A673 (cell line): ENCODE results near the gene GBX1. TPM values are rescaled to one million over a fixed set of nuclear protein-coding genes. Genes with fewer than 3 reads are reported as not detected.

Experiments used
- BruUV-seq: library from RNA; stranded (reverse); fragments of 400-500 nt; replicated peaks from 2 replicates; lab custom pipeline; 2021; lab: Mats Ljungman, UMichigan
- CTCF ChIA-PET: fragments of 300-600 bp; sonication (Branson Sonifier 250); formaldehyde crosslinking; loops from one replicate; lab custom pipeline; 2022; ENCODE audit warnings: antibody characterized with exemption; lab: Charles Lee
- POLR2A ChIA-PET: fragments of 300-600 bp; sonication (Branson Sonifier 250); formaldehyde crosslinking; loops from one replicate; lab custom pipeline; 2022; ENCODE audit warnings: antibody characterized with exemption; ENCODE audit not compliant: low non-redundant PET; lab: Charles Lee
- DNase-seq: peaks from one replicate; pipeline ENCODE4 v3.0.0-alpha.2; 2015; ENCODE audit warnings: low spot score
- H3K27ac ChIP-seq: fragments of 200-600 bp; sonication (generic); 2 replicates; pipeline ENCODE4 v1.5.1; 2016; ENCODE audit warnings: mixed run types, low read depth, mild to moderate bottlenecking, mixed read lengths, antibody characterized with exemption, low read length; ENCODE audit not compliant: poor library complexity, severe bottlenecking
- H3K27me3 ChIP-seq: fragments of 200-600 bp; sonication (generic); replicated peaks from 2 replicates; pipeline ENCODE4 v1.6.1; 2017; ENCODE audit warnings: mixed run types, low read depth, mild to moderate bottlenecking, mixed read lengths, antibody characterized with exemption, low read length; ENCODE audit not compliant: insufficient read depth, poor library complexity
- H3K36me3 ChIP-seq: fragments of 200-600 bp; sonication (generic); 2 replicates; pipeline ENCODE4 v1.6.1; 2016; ENCODE audit warnings: mixed run types, mild to moderate bottlenecking, mixed read lengths, antibody characterized with exemption, low read length; ENCODE audit not compliant: insufficient read depth, poor library complexity, severe bottlenecking
- H3K4me1 ChIP-seq: fragments of 200-600 bp; sonication (generic); 2 replicates; pipeline ENCODE4 v1.6.1; 2017; ENCODE audit warnings: mixed run types, mild to moderate bottlenecking, mixed read lengths, antibody characterized with exemption, low read length; ENCODE audit not compliant: insufficient read depth, poor library complexity, severe bottlenecking
- H3K4me3 ChIP-seq: fragments of 200-600 bp; sonication (generic); 2 replicates; pipeline ENCODE4 v1.5.1; 2016; ENCODE audit warnings: low read depth, mixed run types, mild to moderate bottlenecking, mixed read lengths, low read length; ENCODE audit not compliant: poor library complexity, severe bottlenecking
- H3K9me3 ChIP-seq: fragments of 200-600 bp; sonication (generic); 2 replicates; pipeline ENCODE4 v1.6.1; 2016; ENCODE audit warnings: mixed run types, low read depth, mild to moderate bottlenecking, mixed read lengths, antibody characterized with exemption, low read length; ENCODE audit not compliant: poor library complexity, severe bottlenecking
- EZH2 ChIP-seq: fragments of 200-600 bp; sonication (generic); IDR thresholded peaks from 2 replicates; pipeline ENCODE4 v1.6.1; 2017; ENCODE audit warnings: borderline replicate concordance, low read depth, mild to moderate bottlenecking, mixed read lengths, antibody characterized with exemption, low read length; ENCODE audit not compliant: poor library complexity, severe bottlenecking
- intact Hi-C: fragments of 100-400 bp; cut with micrococcal nuclease; formaldehyde crosslinking; loops from one replicate; pipeline ENCODE4 v1.10.0; 2022; ENCODE audit not compliant: unreplicated experiment
- total RNA-seq: library from RNA; stranded (reverse); gene quantifications from 2 replicates; pipeline ENCODE4 v1.2.3, GENCODE V29; 2021
- TF ChIP-seq, protein P1 (sequence below): fragments of 300-800, 200-600 bp; sonication (generic); conservative IDR thresholded peaks from 2 replicates; pipeline ENCODE4 v1.5.1; 2017; ENCODE audit warnings: low read depth, mild to moderate bottlenecking, antibody characterized with exemption, low read length, moderate library complexity, mixed read lengths

GBX1 gene
- total RNA-seq, 1 experiment from 2014 or later = not detected

- CTCF ChIA-PET = no interaction called here
- POLR2A ChIA-PET = no interaction called here
- Histone ChIP-seq H3K36me3 (peaks cover 29% of the 10 kb centered on the region), H3K27ac (no peak overlapping the region), H3K4me1 (no peaks in the 10 kb centered on the region), H3K4me3 (no peak overlapping the region), H3K27me3 (no peaks in the 10 kb centered on the region), H3K9me3 (no peaks in the 10 kb centered on the region)
- no TSS peak for BruUV-seq
- intact Hi-C loops = no loop called here
- no peak for TF ChIP-seq EZH2
- TF ChIP-seq, protein P1, sequence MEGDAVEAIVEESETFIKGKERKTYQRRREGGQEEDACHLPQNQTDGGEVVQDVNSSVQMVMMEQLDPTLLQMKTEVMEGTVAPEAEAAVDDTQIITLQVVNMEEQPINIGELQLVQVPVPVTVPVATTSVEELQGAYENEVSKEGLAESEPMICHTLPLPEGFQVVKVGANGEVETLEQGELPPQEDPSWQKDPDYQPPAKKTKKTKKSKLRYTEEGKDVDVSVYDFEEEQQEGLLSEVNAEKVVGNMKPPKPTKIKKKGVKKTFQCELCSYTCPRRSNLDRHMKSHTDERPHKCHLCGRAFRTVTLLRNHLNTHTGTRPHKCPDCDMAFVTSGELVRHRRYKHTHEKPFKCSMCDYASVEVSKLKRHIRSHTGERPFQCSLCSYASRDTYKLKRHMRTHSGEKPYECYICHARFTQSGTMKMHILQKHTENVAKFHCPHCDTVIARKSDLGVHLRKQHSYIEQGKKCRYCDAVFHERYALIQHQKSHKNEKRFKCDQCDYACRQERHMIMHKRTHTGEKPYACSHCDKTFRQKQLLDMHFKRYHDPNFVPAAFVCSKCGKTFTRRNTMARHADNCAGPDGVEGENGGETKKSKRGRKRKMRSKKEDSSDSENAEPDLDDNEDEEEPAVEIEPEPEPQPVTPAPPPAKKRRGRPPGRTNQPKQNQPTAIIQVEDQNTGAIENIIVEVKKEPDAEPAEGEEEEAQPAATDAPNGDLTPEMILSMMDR = no peak
- DNase-seq = no peak
Observed at GRCh38 chr7:151133986-151134742, 33.3 kb downstream of the GBX1 start.

DNA sequence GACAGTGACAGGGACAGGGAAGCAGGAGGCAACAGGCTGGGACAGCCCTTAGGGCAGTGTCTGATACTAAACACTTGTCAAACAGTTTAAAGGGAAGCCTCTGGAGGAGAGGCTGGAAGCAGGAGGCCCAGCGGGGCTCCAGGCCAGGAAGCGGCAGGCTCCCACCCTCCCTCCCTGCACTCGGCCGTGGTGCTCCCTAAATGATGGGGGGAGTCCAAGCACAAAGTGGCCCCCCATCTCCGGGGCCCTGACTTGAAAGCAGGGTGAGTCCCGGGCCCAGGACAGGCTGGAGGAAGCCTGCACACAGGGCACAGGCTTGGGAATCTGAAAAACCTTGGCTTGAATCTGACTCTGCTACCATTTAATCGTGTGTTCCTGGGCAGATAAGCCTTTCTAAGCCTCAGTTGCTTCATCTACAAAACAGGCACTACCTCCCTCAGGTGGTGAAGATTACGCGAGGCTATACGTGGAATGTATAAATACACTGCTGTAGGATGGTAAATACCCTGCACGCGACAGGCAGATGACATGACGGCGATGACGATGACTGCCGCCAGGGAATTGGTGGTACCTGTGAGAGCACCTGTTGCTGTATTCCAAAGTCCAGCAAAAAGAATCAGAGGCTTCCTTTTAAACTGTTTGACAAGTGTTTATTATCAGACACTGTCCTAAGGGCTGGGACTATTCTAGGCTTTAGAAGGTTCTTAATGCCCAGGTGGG lies 34.1 kb downstream of the GBX1 start:
- H3K4me1 ChIP-seq = no peaks in the 10 kb centered on the region
- DNase-seq = no peak
- H3K4me3 ChIP-seq = no peak overlapping the region
- no TSS peak for BruUV-seq
- TF ChIP-seq EZH2 = no peak
- TF ChIP-seq, protein P1 = no peak
- H3K36me3 ChIP-seq = peaks cover 35% of the 10 kb centered on the region
- H3K27me3 ChIP-seq = no peaks in the 10 kb centered on the region
- CTCF ChIA-PET = no interaction called here
- POLR2A ChIA-PET = no interaction called here
- intact Hi-C loops = no loop called here
- H3K27ac ChIP-seq = no peak overlapping the region
- H3K9me3 ChIP-seq = no peaks in the 10 kb centered on the region

DNA sequence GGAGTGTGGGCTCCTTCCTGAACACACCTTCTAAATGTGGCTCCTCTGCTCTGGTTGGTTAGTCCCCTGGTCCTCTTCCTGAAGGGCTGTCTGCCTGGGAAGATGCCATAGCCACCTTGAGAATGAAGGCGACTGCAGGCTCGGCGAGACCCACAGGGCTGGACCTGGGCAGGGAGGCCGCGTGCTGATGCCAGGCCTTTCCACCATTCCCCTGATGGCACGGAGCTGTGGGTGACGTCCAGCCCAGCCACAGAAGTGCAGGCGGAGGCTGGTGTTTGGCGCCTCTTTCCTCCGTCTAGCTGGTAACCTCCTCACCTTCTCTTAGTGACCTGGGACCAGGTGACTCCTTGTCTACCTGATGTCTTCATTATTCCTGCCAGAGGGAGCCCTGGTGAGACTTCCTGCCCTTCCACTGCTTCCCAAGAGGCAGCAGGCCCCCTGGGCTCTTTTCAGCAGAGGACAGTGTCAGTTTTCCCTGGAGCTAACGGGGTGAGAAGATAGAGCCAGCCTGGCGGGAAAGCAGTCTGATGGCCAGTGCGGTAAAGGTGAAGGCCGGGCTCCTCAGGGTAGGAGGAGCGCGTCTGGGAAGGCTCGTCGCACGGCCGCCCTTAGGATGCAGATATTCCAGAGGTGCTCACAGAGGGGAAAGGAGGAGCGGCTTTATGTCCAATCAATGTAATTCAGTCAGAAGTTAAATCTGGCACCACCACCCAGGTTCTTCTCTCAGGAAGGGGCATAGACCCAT lies 34.9 kb downstream of the GBX1 start:
- no peaks in the 10 kb centered on the region for H3K9me3 ChIP-seq
- no peak overlapping the region for H3K4me3 ChIP-seq
- H3K27me3 ChIP-seq = no peaks in the 10 kb centered on the region
- ChIA-PET CTCF (no interaction called here), POLR2A (interaction anchor here (0.6 kb wide), 1 partner anchor 369 kb away, joined by 12 read pairs; no protein-coding TSS in a partner anchor)
- no TSS peak for BruUV-seq
- no peaks in the 10 kb centered on the region for H3K4me1 ChIP-seq
- DNase-seq = no peak
- H3K36me3 ChIP-seq = peaks cover 35% of the 10 kb centered on the region
- H3K27ac ChIP-seq = no peak overlapping the region
- no peak for TF ChIP-seq EZH2
- TF ChIP-seq, protein P1 = no peak
- intact Hi-C loops = no loop called here
